ENCODE results near the gene GLT8D1.

GLT8D1 gene

DNA sequence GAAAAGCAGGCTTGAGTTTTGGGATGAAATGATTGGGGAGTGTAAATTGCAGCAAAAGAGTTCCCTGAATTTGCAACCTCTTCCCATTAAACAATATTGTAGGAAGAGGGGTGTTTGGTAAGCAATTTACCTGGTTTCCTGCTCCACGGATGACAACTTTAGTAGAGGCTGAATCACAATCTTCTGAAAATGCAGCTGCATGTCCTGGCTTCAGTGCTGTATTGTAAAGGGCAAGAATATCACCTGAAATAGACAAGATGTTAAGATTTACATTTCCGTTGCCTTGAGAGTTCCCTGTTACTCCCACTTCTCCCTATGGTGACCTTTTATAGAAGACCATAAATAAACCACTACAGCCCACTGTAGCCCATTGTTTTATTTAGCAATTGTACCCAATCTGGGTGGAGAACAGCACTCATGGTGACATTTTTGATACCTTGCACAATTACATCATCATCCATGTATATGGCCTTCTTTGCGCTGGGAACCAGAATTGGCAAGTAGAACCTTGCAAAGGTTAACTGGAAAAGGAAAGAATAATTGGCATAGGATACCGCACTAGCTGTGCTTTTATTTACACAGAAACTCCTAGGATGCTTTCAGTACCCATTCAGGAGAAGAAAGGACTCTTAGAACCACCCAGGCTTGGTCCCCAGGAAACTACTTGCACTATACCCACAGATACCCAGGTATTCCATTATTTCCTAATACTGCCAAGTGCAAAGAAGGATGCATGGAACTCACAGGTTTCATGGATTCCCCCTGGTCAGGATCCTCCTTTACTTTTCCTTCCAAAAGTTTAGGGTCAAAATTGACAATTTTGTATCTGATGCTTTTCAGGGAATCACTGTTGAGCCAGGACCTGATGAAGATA is 9.6 kb downstream of the GLT8D1 start:
- Mint-ChIP-seq H3K27me3 (ENCODE audit: low read depth) (no peaks in the 10 kb centered on the region), H3K9me3 (no peaks in the 10 kb centered on the region), H3K4me1 (ENCODE audit: low read depth) (peaks cover 8% of the 10 kb centered on the region), H3K27ac (no peak overlapping the region), H3K36me3 (ENCODE audit: low read depth) (peaks cover 52% of the 10 kb centered on the region), H3K4me3 (no peak overlapping the region)

DNA sequence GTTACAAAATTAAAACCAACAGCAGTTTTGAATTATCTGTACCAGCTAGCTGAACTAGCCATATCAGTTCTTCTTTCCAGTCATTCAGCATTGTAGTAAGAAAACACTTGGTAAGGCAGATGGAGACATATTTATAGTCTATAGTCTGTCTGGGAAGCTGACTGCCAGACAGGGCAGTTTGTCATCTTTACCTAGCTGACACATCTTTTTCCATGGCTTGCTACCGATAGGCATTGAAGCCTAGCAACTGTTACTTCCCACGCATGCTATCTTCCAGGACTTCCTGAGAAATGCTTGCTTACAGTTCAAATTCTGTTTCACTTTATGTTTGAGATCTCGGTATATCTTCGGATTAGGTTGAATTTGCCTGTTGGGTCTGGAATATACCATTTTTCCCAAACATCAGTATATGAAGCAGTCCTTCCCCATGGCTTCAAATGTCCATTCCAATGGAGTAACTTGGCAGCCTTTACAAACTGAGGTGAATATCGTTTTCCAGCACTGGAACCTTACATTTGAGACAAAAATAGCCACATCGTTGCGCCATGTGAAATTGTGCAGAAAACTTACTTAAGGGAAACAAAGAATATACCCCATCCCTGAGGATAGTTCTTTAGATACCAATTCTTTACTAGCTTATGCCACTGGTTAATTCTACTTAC is 10.9 kb downstream of the GLT8D1 start:
- H3K4me1 Mint-ChIP-seq (ENCODE audit: low read depth), result peaks cover 10% of the 10 kb centered on the region
- no peaks in the 10 kb centered on the region for H3K27me3 Mint-ChIP-seq (ENCODE audit: low read depth)
- H3K9me3 Mint-ChIP-seq, result no peaks in the 10 kb centered on the region
- peaks cover 62% of the 10 kb centered on the region for H3K36me3 Mint-ChIP-seq (ENCODE audit: low read depth)
- H3K4me3 Mint-ChIP-seq, result no peak overlapping the region
- H3K27ac Mint-ChIP-seq, result no peak overlapping the region

DNA sequence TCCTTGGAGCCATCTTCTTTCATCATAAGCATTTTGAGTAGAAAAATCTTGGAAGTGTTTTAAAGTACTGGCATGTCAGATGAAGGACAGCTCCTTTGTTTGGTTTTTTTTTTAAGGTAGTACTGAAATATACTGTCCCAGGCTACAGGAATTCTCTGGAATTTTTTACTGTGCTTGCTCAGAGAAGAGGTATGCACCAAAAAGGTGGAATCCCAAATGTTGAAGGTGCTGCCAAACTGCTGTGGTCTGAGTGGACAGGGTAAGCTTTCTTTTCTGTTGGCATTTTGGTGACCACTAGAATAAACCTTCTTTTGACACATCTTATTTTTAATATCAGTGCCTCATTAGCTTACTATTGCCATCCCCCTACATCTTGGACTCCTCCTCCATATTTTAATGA is 12.5 kb downstream of the GLT8D1 start:
- Mint-ChIP-seq H3K4me3 (no peak overlapping the region), H3K27me3 (ENCODE audit: low read depth) (no peaks in the 10 kb centered on the region), H3K9me3 (no peaks in the 10 kb centered on the region), H3K36me3 (ENCODE audit: low read depth) (peaks cover 74% of the 10 kb centered on the region), H3K27ac (peak overlapping the region; percentile 45), H3K4me1 (ENCODE audit: low read depth) (peaks cover 17% of the 10 kb centered on the region)

DNA sequence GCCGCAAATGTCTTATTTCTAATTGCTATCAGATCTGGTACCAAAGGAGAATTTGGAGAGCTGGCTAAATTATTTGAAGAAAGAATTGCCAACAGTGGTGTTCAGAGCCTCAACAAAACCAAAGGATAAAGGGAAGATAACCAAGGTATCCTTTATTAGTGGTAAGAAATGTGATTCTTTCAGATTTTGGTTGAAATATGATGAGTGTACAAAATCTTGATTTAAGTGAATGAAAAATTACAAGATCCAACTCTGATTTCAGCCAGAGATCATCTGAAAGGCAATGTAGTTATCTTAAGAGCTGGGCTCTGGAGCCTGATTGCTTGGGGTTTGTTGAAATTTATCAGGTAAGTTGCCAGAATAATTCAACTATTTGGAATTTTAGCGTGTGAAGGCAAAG is 15.0 kb downstream of the GLT8D1 start:
- Mint-ChIP-seq H3K9me3 (no peaks in the 10 kb centered on the region), H3K4me1 (ENCODE audit: low read depth) (peaks cover 24% of the 10 kb centered on the region), H3K36me3 (ENCODE audit: low read depth) (peaks cover 83% of the 10 kb centered on the region), H3K4me3 (no peak overlapping the region), H3K27ac (no peak overlapping the region), H3K27me3 (ENCODE audit: low read depth) (no peaks in the 10 kb centered on the region)

GRCh38 chr3:52689151-52689550 is 16.4 kb downstream of the GLT8D1 start:
- Mint-ChIP-seq H3K36me3 (ENCODE audit: low read depth) (peaks cover 73% of the 10 kb centered on the region), H3K27ac (no peak overlapping the region), H3K9me3 (no peaks in the 10 kb centered on the region), H3K4me1 (ENCODE audit: low read depth) (peaks cover 31% of the 10 kb centered on the region), H3K27me3 (ENCODE audit: low read depth) (no peaks in the 10 kb centered on the region), H3K4me3 (no peak overlapping the region)

- no peaks in the 10 kb centered on the region for H3K27me3 Mint-ChIP-seq (ENCODE audit: low read depth)
- H3K9me3 Mint-ChIP-seq, result no peaks in the 10 kb centered on the region
- H3K36me3 Mint-ChIP-seq (ENCODE audit: low read depth), result peaks cover 64% of the 10 kb centered on the region
- H3K4me1 Mint-ChIP-seq (ENCODE audit: low read depth), result peaks cover 36% of the 10 kb centered on the region
- no peak overlapping the region for H3K4me3 Mint-ChIP-seq
- H3K27ac Mint-ChIP-seq, result peak overlapping the region; percentile 15
These were observed 17.3 kb downstream of the GLT8D1 start for GRCh38 chr3:52688266-52688665.

- peak within 1 kb of the TSS; percentile 99 for H3K4me3 Mint-ChIP-seq
- peaks cover 56% of the 10 kb centered on the region for H3K36me3 Mint-ChIP-seq (ENCODE audit: low read depth)
- peak within 1 kb of the TSS; percentile 98 for H3K27ac Mint-ChIP-seq
- H3K4me1 Mint-ChIP-seq (ENCODE audit: low read depth), result peaks cover 49% of the 10 kb centered on the region
- H3K27me3 Mint-ChIP-seq (ENCODE audit: low read depth), result no peaks in the 10 kb centered on the region
- H3K9me3 Mint-ChIP-seq, result no peaks in the 10 kb centered on the region
These were observed 19.6 kb downstream of the GLT8D1 start, which contains the start of the genes GNL3 and PBRM1 for GRCh38 chr3:52685709-52686691. GNL3 (plus strand) TSS chr3:52686032; CDS start chr3:52686093, 61 bp downstream. PBRM1 (minus strand) TSS chr3:52685913.

DNA sequence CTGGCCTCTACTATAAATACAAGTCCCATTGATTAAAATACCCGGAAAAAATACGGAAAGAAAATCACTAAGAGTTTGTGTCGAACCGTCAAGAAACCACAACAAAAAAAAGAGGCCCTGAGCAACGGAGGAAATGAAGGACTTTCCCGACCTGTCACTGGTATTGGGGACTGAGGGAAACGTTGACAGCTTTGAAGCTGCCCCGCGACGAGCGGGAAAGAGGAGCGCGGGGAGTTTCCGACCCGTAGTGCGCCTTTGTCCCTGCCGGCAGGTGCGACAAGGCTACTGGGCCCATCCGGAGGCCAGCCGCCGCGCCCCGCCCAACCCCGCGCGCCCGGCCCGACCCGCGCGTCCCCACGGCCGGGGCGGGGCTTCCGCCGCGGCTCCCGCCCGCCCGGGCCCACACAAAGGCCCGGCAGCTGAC is 20.3 kb downstream of the GLT8D1 start:
- peak overlapping the region; percentile 93 for H3K27ac Mint-ChIP-seq
- H3K4me1 Mint-ChIP-seq (ENCODE audit: low read depth), result peaks cover 47% of the 10 kb centered on the region
- H3K36me3 Mint-ChIP-seq (ENCODE audit: low read depth), result peaks cover 51% of the 10 kb centered on the region
- no peaks in the 10 kb centered on the region for H3K9me3 Mint-ChIP-seq
- H3K4me3 Mint-ChIP-seq, result peak overlapping the region; percentile 90
- no peaks in the 10 kb centered on the region for H3K27me3 Mint-ChIP-seq (ENCODE audit: low read depth)

GRCh38 chr3:52684184-52684583 is 21.4 kb downstream of the GLT8D1 start:
- Mint-ChIP-seq H3K9me3 (no peaks in the 10 kb centered on the region), H3K4me1 (ENCODE audit: low read depth) (peaks cover 51% of the 10 kb centered on the region), H3K4me3 (peak overlapping the region; percentile 90), H3K27me3 (ENCODE audit: low read depth) (no peaks in the 10 kb centered on the region), H3K27ac (peak overlapping the region; percentile 93), H3K36me3 (ENCODE audit: low read depth) (peaks cover 50% of the 10 kb centered on the region)

- H3K4me3 Mint-ChIP-seq, result peak overlapping the region; percentile 31
- peak overlapping the region; percentile 93 for H3K27ac Mint-ChIP-seq
- H3K9me3 Mint-ChIP-seq, result no peaks in the 10 kb centered on the region
- H3K27me3 Mint-ChIP-seq (ENCODE audit: low read depth), result no peaks in the 10 kb centered on the region
- peaks cover 51% of the 10 kb centered on the region for H3K36me3 Mint-ChIP-seq (ENCODE audit: low read depth)
- peaks cover 51% of the 10 kb centered on the region for H3K4me1 Mint-ChIP-seq (ENCODE audit: low read depth)
These were observed 22.0 kb downstream of the GLT8D1 start for GRCh38 chr3:52683611-52684010.

DNA sequence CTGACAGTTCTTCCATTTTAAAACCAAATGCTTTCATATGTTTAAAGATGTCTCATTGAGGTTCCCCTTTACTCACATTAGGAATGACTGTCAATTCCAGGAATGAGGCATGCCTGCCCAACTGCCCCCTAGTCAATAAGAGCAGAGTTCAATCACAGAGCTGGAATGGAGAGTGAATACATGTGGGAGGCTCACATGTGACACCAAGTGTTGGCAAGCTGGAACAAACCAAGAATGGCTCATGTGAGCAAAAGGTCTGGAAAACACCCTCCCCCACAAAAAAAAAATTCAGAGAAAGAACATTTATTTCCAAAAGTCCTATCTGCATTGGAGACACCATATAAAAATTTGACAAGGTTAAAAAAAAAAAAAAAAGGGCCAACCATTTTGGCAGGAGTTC is 23.6 kb downstream of the GLT8D1 start:
- Mint-ChIP-seq H3K9me3 (no peaks in the 10 kb centered on the region), H3K27ac (peak overlapping the region; percentile 53), H3K4me3 (no peak overlapping the region), H3K4me1 (ENCODE audit: low read depth) (peaks cover 45% of the 10 kb centered on the region), H3K36me3 (ENCODE audit: low read depth) (peaks cover 44% of the 10 kb centered on the region), H3K27me3 (ENCODE audit: low read depth) (no peaks in the 10 kb centered on the region)

DNA sequence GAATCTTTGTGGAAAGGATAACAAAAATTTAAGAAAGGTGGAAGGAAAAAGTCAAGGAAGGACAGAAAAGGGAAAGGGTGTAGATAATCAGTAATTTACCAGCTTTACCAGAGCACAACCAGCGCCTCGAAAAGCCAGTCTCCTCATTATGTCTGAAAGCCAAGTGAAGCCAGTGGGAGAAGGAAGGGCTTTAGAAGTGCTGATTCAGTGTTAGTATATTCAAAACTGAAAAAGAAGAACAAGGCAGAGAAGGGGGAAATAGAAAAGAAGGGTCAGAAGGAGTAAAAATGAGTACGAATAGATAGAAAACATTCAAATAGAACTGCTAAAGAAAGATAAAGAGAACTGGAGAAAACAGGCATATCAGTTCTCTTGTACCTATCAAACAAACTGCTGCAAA is 24.0 kb downstream of the GLT8D1 start:
- H3K4me1 Mint-ChIP-seq (ENCODE audit: low read depth), result peaks cover 41% of the 10 kb centered on the region
- no peaks in the 10 kb centered on the region for H3K27me3 Mint-ChIP-seq (ENCODE audit: low read depth)
- no peak overlapping the region for H3K27ac Mint-ChIP-seq
- H3K4me3 Mint-ChIP-seq, result no peak overlapping the region
- H3K9me3 Mint-ChIP-seq, result no peaks in the 10 kb centered on the region
- H3K36me3 Mint-ChIP-seq (ENCODE audit: low read depth), result peaks cover 44% of the 10 kb centered on the region

- Mint-ChIP-seq H3K4me3 (no peak overlapping the region), H3K4me1 (ENCODE audit: low read depth) (peaks cover 40% of the 10 kb centered on the region), H3K27me3 (ENCODE audit: low read depth) (no peaks in the 10 kb centered on the region), H3K36me3 (ENCODE audit: low read depth) (peaks cover 44% of the 10 kb centered on the region), H3K9me3 (no peaks in the 10 kb centered on the region), H3K27ac (peak overlapping the region; percentile 11)
These were observed 25.8 kb downstream of the GLT8D1 start for GRCh38 chr3:52679811-52680210.

DNA sequence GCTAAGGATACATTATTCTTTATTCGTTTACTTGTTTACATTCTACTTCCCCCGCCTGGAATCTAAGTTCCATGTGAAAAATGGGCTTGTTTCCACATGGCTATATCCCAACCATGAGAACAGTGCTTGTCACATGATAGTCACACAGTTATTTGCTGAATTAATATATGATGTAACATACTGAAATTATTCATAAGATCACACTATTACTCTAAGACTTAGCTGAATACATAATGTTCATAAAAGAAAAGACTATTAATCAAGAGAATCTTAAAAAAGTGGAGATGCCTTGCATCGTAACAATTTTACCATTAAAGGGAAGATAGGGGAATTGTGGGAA is 26.4 kb downstream of the GLT8D1 start:
- Mint-ChIP-seq H3K36me3 (ENCODE audit: low read depth) (peaks cover 43% of the 10 kb centered on the region), H3K4me1 (ENCODE audit: low read depth) (peaks cover 35% of the 10 kb centered on the region), H3K4me3 (no peak overlapping the region), H3K27ac (no peak overlapping the region), H3K9me3 (no peaks in the 10 kb centered on the region), H3K27me3 (ENCODE audit: low read depth) (no peaks in the 10 kb centered on the region)
